ENCODE measurements around the gene BLM. TPM values are rescaled to one million over a fixed set of nuclear protein-coding genes. Genes with fewer than 3 reads are reported as not detected.

BLM gene
- total RNA-seq, 2 donors from 2014 or later, result 29.6 to 34.9 TPM

DNA sequence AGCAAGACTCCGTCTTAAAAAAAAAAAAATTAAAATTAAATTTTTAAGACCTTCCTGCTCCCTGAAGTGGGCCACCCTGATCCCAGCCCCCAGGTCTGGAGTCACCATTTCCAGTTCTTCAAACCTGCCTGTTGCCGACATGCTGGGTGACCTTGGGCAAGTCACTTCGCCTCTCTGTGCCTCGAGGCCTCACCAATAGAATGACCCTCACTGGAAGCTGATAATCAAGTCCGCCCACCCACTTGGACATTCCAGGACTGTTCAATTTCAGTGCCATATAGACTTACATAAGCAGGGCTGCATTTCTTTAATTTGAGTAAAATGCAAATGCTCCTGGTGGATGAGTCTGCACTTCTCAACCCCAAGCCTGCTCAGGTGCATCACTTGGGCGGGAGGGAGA, 112.0 kb downstream of the BLM start:
- H3K4me1 Mint-ChIP-seq, result peaks cover 5% of the 10 kb centered on the region
- Histone ChIP-seq H3K4me1 (ENCODE audit: control insufficient read depth, insufficient read depth, low read length) (no peaks in the 10 kb centered on the region), H3K9me3 (ENCODE audit: control insufficient read depth, low read length) (no peaks in the 10 kb centered on the region), H3K9ac (ENCODE audit: extremely low read depth, low read length, poor library complexity, severe bottlenecking) (no peak overlapping the region), H3K27me3 (ENCODE audit: control insufficient read depth, insufficient read depth, low read length, poor library complexity, severe bottlenecking) (no peaks in the 10 kb centered on the region), H3K36me3 (ENCODE audit: control insufficient read depth, insufficient read depth, low read length) (no peaks in the 10 kb centered on the region), H3K4me3 (ENCODE audit: low read length) (no peak overlapping the region), H3K27ac (ENCODE audit: low read depth, low read length) (no peak overlapping the region)
- H3K9me3 Mint-ChIP-seq, result peaks cover 10% of the 10 kb centered on the region
- no peak overlapping the region for H3K27ac Mint-ChIP-seq
- no peak for DNase-seq
- H3K27me3 Mint-ChIP-seq (ENCODE audit: insufficient read depth), result no peaks in the 10 kb centered on the region
- TF ChIP-seq, protein P1, sequence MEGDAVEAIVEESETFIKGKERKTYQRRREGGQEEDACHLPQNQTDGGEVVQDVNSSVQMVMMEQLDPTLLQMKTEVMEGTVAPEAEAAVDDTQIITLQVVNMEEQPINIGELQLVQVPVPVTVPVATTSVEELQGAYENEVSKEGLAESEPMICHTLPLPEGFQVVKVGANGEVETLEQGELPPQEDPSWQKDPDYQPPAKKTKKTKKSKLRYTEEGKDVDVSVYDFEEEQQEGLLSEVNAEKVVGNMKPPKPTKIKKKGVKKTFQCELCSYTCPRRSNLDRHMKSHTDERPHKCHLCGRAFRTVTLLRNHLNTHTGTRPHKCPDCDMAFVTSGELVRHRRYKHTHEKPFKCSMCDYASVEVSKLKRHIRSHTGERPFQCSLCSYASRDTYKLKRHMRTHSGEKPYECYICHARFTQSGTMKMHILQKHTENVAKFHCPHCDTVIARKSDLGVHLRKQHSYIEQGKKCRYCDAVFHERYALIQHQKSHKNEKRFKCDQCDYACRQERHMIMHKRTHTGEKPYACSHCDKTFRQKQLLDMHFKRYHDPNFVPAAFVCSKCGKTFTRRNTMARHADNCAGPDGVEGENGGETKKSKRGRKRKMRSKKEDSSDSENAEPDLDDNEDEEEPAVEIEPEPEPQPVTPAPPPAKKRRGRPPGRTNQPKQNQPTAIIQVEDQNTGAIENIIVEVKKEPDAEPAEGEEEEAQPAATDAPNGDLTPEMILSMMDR (conservative IDR thresholded peaks at IDR 0.05), result no peak
- 94 to 100% methylated on average over 4 to 6 of the region's 6 CpGs for WGBS, 2 experiments (ENCODE audit: insufficient coverage in 1 of 2, insufficient read length in 1 of 2)
- H3K4me3 Mint-ChIP-seq, result no peak overlapping the region
- H3K36me3 Mint-ChIP-seq (ENCODE audit: low read depth), result no peaks in the 10 kb centered on the region

DNA sequence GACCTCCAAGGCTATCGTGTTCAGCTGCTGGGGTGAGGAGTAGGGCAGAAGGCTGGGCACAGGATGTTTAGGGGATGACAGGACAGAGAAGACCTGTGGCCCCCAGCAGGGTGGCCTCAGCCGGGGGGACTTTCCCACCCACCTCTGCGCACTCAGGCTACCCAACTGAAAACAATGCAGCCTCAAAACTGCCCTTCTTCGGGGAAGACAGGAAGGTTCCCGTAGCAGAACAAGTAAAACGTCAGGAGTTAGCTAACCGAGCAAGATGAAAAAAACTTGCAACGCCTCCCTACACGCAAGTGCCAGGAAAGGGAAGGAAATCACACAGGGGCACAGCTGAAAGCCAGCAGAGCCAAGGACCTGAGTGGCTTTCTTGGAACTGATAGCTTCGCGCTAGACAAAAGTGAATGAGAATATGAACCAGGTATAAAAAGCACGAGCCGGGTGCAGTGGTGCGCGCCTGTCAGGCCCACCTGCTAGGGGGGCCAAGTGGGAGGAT, 112.8 kb downstream of the BLM start:
- Mint-ChIP-seq H3K36me3 (ENCODE audit: low read depth) (no peaks in the 10 kb centered on the region), H3K9me3 (peaks cover 7% of the 10 kb centered on the region), H3K27me3 (ENCODE audit: insufficient read depth) (no peaks in the 10 kb centered on the region), H3K27ac (no peak overlapping the region), H3K4me1 (peaks cover 3% of the 10 kb centered on the region), H3K4me3 (no peak overlapping the region)
- TF ChIP-seq, protein P1 (conservative IDR thresholded peaks at IDR 0.05), result no peak
- DNase-seq, result no peak
- Histone ChIP-seq H3K9ac (ENCODE audit: extremely low read depth, low read length, poor library complexity, severe bottlenecking) (no peak overlapping the region), H3K9me3 (ENCODE audit: control insufficient read depth, low read length) (no peaks in the 10 kb centered on the region), H3K4me3 (ENCODE audit: low read length) (no peak overlapping the region), H3K36me3 (ENCODE audit: control insufficient read depth, insufficient read depth, low read length) (no peaks in the 10 kb centered on the region), H3K4me1 (ENCODE audit: control insufficient read depth, insufficient read depth, low read length) (no peaks in the 10 kb centered on the region), H3K27ac (ENCODE audit: low read depth, low read length) (no peak overlapping the region), H3K27me3 (ENCODE audit: control insufficient read depth, insufficient read depth, low read length, poor library complexity, severe bottlenecking) (no peaks in the 10 kb centered on the region)
- WGBS, 2 experiments (ENCODE audit: insufficient coverage in 1 of 2, insufficient read length in 1 of 2), result 79 to 90% methylated on average over 11 to 15 of the region's 15 CpGs

DNA sequence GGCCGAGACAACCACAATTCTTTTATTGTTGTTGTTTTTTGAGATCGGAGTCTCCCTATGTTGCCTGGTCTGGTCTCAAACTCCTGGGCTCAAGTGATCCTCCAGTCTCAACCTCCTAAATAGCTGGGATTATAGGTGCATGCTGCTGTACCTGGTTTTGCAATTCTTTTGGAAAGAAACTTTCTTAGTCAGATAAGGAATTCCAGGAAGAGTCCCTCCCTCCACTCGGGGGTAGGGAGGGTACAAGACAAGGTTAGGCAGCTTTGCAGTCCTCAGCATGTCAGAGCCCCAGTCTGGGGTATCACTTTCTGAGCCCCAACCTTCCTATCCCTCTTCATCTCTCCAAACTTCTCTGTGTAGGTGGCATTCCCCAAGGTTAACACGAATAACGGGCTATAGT, 117.5 kb downstream of the BLM start:
- Mint-ChIP-seq H3K4me1 (peaks cover 8% of the 10 kb centered on the region), H3K9me3 (no peaks in the 10 kb centered on the region), H3K27me3 (ENCODE audit: insufficient read depth) (no peaks in the 10 kb centered on the region), H3K36me3 (ENCODE audit: low read depth) (no peaks in the 10 kb centered on the region), H3K4me3 (no peak overlapping the region), H3K27ac (no peak overlapping the region)
- Histone ChIP-seq H3K27ac (ENCODE audit: low read depth, low read length) (no peak overlapping the region), H3K4me3 (ENCODE audit: low read length) (no peak overlapping the region), H3K9ac (ENCODE audit: extremely low read depth, low read length, poor library complexity, severe bottlenecking) (no peak overlapping the region), H3K27me3 (ENCODE audit: control insufficient read depth, insufficient read depth, low read length, poor library complexity, severe bottlenecking) (no peaks in the 10 kb centered on the region), H3K36me3 (ENCODE audit: control insufficient read depth, insufficient read depth, low read length) (no peaks in the 10 kb centered on the region), H3K4me1 (ENCODE audit: control insufficient read depth, insufficient read depth, low read length) (peaks cover 3% of the 10 kb centered on the region), H3K9me3 (ENCODE audit: control insufficient read depth, low read length) (no peaks in the 10 kb centered on the region)
- 88 to 90% methylated on average over 4 to 5 of the region's 5 CpGs for WGBS, 2 experiments (ENCODE audit: insufficient coverage in 1 of 2, insufficient read length in 1 of 2)
- TF ChIP-seq, protein P1 (conservative IDR thresholded peaks at IDR 0.05), result no peak
- no peak for DNase-seq

All from endodermal cell (in vitro differentiated cells).